K562 (cell line): Measurements from ENCODE around the gene SLC12A6. TPM values are rescaled to one million over a fixed set of nuclear protein-coding genes. Genes with fewer than 3 reads are reported as not detected.

Experiments
- CHD2 ChIP-seq: IDR thresholded peaks from 2 replicates; pipeline ENCODE4 v1.6.1; 2011; ENCODE audit warnings: low read depth, low read length
- EP300 ChIP-seq: IDR thresholded peaks from 2 replicates; pipeline ENCODE4 v1.6.1; 2012; ENCODE audit warnings: low read length, improper control_type of control experiment
- FOXM1 ChIP-seq, 2 experiments: fragments of 450-650 bp in 1 of 2; sonication (generic) in 1 of 2; formaldehyde crosslinking in 1 of 2; IDR thresholded peaks; 2 replicates each; pipeline versions ENCODE4 v1.6.1 to v1.9.0; 2017 to 2022; ENCODE audit warnings: low read depth in 2 of 2, mild to moderate bottlenecking in 2 of 2, missing genetic modification reagents in 1 of 2, moderate library complexity in 1 of 2
- KHSRP ChIP-seq: fragments of 450-650 bp; IDR thresholded peaks from 2 replicates; pipeline ENCODE4 v1.6.1; 2017
- KLF10 ChIP-seq: fragments of 250-450 bp; sonication (Bioruptor Pico); IDR thresholded peaks from 2 replicates; pipeline ENCODE4 v1.6.1; 2021; ENCODE audit warnings: matching md5 sums
- MCM7 ChIP-seq, 2 experiments: fragments of 450-650 bp; IDR thresholded peaks; 2 replicates each; pipeline ENCODE4 v1.6.1; 2016 to 2018
- SMARCB1 ChIP-seq: IDR thresholded peaks from 2 replicates; pipeline ENCODE4 v1.6.1; 2011; ENCODE audit warnings: improper control_type of control experiment, low read depth; ENCODE audit not compliant: insufficient read length
- SNIP1 ChIP-seq: fragments of 450-650 bp; IDR thresholded peaks from 2 replicates; pipeline ENCODE4 v1.7.1; 2017; ENCODE audit warnings: low read depth, mild to moderate bottlenecking
- ZNF253 ChIP-seq: fragments of 250-450 bp; sonication (Bioruptor Pico); conservative IDR thresholded peaks from 2 replicates; pipeline ENCODE4 v1.6.1; 2021; ENCODE audit warnings: mild to moderate bottlenecking
- ZNF561 ChIP-seq: fragments of 450-650 bp; formaldehyde crosslinking; conservative IDR thresholded peaks from 2 replicates; pipeline ENCODE4 v1.4.0; 2020; ENCODE audit warnings: mild to moderate bottlenecking, moderate library complexity
- polyA plus RNA-seq, 8 experiments: library from polyadenylated mRNA; depleted of rRNA in 4 of 8; stranded (reverse) in 5 of 8; unstranded in 3 of 8; fragments of >200 nt; fragmentation: Nextera tagmentation in 2 of 8; fragmentation: Illumina TruSeq in 1 of 8; extraction: Ambion mirVana in 2 of 8; extraction: Trizol in 1 of 8; gene quantifications; 2 replicates each; pipeline versions ENCODE4 v1.2.1 to v1.2.3, GENCODE V29; 2011 to 2014; ENCODE audit warnings: inconsistent platforms in 1 of 8, missing spikeins in 1 of 8
- total RNA-seq, 7 experiments: library from RNA; depleted of rRNA in 6 of 7; stranded (reverse); fragments of >200 nt in 6 of 7; fragmentation: Illumina TruSeq in 2 of 7; extraction: Trizol in 2 of 7; gene quantifications; 2 replicates each; pipeline versions ENCODE4 v1.2.1 to v1.2.3, GENCODE V29; 2011 to 2021; ENCODE audit warnings: low replicate concordance in 1 of 7
- TF ChIP-seq, protein P1 (sequence below): fragments of 200-800 bp; sonication (Bioruptor generic); IDR thresholded peaks from 2 replicates; pipeline ENCODE4 v1.6.1; 2017; ENCODE audit warnings: missing genetic modification characterization, missing compliant biosample characterization
- TF ChIP-seq, protein P2 (sequence below), 2 experiments: fragments of 450-650 bp; IDR thresholded peaks; 2 replicates each; pipeline ENCODE4 v1.6.1; 2016; ENCODE audit warnings: mild to moderate bottlenecking in 2 of 2, borderline replicate concordance in 1 of 2, low read depth in 1 of 2, moderate library complexity in 1 of 2
- TF ChIP-seq, protein P3 (sequence below): fragments of 450-650 bp; IDR thresholded peaks from 2 replicates; pipeline ENCODE4 v1.6.1; 2016; ENCODE audit warnings: borderline replicate concordance
- TF ChIP-seq, protein P4 (sequence below): sonication (generic); formaldehyde crosslinking; IDR thresholded peaks from 2 replicates; pipeline ENCODE4 v1.8.1; 2023; ENCODE audit warnings: mild to moderate bottlenecking, missing genetic modification reagents

SLC12A6 gene
- total and polyA plus RNA-seq, 9 of the 15 experiments (the other 6 are each of a cell fraction or from before 2014, with no cell fraction given) = 1.4 to 16.4 (median 6.7) TPM

DNA sequence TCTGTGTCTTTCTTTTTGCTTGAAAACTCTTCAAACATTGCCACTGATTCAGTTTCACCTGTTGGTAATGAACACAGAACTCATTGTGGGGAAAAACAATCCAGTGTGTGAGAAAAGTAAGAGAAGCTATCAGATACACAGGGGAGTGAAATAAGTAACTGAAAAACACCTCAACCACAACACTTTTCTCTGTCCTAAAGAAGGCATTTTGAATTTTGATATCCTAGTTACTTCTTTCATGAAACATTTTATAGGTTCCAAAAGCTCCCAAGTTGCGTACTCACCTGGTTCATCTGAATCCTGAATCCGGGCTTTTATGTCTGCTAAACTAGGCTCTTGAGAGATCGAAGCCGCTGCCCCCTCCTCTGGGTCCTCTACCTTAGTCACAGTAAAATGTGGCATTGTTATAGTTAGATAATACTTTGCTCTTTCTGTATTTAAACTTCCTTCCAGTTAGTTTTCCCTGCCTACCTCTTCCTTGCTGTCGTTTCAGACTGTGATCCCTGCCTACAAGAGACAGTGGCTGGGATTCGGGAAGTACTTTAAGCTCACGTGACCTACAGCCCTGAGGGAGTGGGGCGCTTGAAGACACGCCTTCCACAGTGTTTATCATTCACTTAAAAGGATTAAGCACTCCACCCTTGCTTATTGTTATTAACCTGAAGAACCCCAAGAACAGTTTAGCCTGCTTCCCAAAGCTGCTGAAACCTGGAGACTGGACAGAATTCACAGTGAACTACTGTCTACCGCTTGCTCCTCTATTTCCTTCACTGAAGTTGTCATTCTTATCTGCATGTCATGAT is 19.1 kb downstream of the SLC12A6 start (continued):
- TF ChIP-seq ZNF561 (CRISPR knock-in tag) (no peak), CHD2 (no peak), EP300 (no peak), SMARCB1 (no peak), SNIP1 (no peak), KHSRP (no peak), FOXM1 (IDR thresholded peaks at IDR 0.05; ENCODE audit: low read depth) (no peak), FOXM1 (CRISPR knock-in tag; IDR thresholded peaks at IDR 0.05; ENCODE audit: low read depth) (no peak), MCM7 (IDR thresholded peaks at IDR 0.05) (no peak), KLF10 (no peak), ZNF253 (CRISPR knock-in tag) (no peak)
- TF ChIP-seq, protein P1, sequence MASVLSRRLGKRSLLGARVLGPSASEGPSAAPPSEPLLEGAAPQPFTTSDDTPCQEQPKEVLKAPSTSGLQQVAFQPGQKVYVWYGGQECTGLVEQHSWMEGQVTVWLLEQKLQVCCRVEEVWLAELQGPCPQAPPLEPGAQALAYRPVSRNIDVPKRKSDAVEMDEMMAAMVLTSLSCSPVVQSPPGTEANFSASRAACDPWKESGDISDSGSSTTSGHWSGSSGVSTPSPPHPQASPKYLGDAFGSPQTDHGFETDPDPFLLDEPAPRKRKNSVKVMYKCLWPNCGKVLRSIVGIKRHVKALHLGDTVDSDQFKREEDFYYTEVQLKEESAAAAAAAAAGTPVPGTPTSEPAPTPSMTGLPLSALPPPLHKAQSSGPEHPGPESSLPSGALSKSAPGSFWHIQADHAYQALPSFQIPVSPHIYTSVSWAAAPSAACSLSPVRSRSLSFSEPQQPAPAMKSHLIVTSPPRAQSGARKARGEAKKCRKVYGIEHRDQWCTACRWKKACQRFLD (CRISPR knock-in tag) = no peak
- TF ChIP-seq, protein P2, sequence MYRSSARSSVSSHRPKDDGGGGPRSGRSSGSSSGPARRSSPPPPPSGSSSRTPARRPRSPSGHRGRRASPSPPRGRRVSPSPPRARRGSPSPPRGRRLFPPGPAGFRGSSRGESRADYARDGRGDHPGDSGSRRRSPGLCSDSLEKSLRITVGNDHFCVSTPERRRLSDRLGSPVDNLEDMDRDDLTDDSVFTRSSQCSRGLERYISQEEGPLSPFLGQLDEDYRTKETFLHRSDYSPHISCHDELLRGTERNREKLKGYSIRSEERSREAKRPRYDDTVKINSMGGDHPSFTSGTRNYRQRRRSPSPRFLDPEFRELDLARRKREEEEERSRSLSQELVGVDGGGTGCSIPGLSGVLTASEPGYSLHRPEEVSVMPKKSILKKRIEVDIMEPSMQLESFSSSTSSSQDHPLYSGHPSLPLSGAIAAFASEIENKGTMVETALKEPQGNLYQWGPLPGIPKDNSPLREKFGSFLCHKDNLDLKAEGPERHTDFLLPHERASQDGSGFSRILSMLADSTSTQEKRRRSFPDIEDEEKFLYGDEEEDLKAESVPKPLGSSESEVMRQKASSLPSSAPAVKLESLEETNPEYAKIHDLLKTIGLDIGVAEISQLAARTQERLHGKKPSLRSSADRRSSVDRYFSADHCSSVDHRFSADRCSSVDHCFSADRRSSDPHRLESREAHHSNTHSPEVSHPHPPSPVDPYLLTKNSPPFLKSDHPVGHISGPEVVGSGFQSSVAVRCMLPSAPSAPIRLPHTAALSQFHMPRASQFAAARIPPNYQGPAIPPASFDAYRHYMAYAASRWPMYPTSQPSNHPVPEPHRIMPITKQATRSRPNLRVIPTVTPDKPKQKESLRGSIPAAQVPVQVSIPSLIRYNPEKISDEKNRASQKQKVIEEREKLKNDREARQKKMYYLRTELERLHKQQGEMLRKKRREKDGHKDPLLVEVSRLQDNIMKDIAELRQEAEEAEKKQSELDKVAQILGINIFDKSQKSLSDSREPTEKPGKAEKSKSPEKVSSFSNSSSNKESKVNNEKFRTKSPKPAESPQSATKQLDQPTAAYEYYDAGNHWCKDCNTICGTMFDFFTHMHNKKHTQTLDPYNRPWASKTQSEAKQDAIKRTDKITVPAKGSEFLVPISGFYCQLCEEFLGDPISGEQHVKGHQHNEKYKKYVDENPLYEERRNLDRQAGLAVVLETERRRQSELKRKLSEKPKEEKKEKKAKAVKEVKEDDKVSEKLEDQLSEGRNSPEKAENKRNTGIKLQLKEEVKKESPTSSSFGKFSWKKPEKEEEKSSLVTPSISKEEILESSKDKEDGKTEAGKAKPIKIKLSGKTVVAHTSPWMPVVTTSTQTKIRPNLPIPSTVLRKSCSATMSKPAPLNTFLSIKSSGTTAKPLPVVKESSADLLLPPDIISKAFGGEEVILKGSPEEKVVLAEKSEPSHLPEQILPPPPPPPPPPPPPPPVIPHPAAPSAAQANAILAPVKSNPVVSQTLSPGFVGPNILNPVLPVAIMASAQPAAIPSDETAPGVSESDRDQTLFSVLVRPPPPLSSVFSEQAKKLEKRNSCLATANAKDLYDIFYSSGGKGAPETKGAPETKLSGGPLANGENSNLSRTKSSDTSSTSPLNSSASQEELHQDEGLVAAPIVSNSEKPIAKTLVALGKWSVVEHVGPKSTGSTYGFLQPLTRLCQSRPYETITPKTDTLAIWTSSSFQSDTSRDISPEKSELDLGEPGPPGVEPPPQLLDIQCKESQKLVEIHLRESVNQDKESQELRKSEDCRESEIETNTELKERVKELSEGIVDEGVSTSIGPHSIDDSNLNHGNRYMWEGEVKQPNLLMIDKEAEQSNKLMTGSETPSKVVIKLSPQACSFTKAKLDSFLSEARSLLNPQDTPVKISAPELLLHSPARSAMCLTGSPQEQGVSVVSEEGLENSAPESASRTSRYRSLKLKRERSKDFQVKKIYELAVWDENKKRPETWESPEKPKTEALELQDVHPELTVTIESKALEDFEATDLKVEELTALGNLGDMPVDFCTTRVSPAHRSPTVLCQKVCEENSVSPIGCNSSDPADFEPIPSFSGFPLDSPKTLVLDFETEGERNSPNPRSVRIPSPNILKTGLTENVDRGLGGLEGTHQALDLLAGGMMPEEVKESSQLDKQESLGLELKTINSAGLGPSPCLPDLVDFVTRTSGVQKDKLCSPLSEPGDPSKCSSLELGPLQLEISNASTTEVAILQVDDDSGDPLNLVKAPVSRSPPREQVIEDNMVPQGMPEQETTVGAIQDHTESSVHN (IDR thresholded peaks at IDR 0.05; ENCODE audit: borderline replicate concordance in 1 of 2, low read depth in 1 of 2) = no peak
- TF ChIP-seq, protein P3, sequence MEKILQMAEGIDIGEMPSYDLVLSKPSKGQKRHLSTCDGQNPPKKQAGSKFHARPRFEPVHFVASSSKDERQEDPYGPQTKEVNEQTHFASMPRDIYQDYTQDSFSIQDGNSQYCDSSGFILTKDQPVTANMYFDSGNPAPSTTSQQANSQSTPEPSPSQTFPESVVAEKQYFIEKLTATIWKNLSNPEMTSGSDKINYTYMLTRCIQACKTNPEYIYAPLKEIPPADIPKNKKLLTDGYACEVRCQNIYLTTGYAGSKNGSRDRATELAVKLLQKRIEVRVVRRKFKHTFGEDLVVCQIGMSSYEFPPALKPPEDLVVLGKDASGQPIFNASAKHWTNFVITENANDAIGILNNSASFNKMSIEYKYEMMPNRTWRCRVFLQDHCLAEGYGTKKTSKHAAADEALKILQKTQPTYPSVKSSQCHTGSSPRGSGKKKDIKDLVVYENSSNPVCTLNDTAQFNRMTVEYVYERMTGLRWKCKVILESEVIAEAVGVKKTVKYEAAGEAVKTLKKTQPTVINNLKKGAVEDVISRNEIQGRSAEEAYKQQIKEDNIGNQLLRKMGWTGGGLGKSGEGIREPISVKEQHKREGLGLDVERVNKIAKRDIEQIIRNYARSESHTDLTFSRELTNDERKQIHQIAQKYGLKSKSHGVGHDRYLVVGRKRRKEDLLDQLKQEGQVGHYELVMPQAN = no peak; the same call in 1 of the 2 replicates
- TF ChIP-seq, protein P4, sequence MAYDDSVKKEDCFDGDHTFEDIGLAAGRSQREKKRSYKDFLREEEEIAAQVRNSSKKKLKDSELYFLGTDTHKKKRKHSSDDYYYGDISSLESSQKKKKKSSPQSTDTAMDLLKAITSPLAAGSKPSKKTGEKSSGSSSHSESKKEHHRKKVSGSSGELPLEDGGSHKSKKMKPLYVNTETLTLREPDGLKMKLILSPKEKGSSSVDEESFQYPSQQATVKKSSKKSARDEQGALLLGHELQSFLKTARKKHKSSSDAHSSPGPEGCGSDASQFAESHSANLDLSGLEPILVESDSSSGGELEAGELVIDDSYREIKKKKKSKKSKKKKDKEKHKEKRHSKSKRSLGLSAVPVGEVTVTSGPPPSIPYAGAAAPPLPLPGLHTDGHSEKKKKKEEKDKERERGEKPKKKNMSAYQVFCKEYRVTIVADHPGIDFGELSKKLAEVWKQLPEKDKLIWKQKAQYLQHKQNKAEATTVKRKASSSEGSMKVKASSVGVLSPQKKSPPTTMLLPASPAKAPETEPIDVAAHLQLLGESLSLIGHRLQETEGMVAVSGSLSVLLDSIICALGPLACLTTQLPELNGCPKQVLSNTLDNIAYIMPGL (CRISPR knock-in tag) = no peak
